ENCODE measurements around the gene DCAKD.

The DCAKD gene

DNA sequence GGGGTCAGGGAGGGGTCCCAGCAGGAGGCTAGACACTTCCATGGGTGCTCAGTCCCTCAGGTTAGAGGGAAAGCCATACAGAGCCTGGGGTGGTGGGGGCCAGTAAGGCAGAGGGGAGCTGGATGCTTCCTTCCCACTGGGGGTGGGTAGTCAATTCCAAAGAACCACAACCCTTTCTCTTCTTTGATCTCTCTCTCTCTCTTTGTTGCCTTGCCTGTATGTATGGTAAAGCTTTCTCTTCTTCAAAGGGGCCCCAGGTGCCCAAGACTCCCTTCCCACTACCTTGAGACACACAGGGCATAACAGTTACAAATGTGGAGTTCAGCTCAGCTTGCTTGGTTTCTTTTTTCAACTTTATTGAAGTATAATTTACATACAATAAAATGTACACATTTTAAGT, 52.8 kb downstream of the DCAKD start:
- DNase-seq = no peak

- no peak for DNase-seq
These were observed 53.5 kb downstream of the DCAKD start for GRCh38 chr17:44997733-44998520.

GRCh38 chr17:44996304-44996703, 55.1 kb downstream of the DCAKD start:
- DNase-seq = no peak

GRCh38 chr17:44995436-44996001, 55.9 kb downstream of the DCAKD start:
- DNase-seq = no peak

GRCh38 chr17:44992242-44992939, 59.0 kb downstream of the DCAKD start:
- DNase-seq = no peak

DNA sequence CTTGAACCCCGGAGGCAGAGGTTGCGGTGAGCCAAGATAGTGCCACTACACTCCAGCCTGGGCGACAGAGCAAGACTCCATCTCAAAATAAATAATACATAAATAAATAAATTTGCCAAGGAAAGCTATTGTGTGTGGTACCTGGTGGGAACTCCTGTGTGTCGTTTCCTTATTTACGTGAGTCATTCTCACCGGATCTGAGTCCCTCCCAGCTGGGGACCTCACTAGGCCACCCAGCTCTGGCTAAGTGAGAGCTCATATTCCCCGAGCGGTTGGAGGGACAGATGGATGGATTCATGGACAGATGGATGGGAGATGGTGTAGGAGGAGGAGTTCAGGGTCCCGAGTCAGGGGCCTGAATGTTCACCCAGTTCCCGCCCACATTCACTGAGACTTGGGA, 60.4 kb downstream of the DCAKD start:
- DNase-seq = no peak

DNA sequence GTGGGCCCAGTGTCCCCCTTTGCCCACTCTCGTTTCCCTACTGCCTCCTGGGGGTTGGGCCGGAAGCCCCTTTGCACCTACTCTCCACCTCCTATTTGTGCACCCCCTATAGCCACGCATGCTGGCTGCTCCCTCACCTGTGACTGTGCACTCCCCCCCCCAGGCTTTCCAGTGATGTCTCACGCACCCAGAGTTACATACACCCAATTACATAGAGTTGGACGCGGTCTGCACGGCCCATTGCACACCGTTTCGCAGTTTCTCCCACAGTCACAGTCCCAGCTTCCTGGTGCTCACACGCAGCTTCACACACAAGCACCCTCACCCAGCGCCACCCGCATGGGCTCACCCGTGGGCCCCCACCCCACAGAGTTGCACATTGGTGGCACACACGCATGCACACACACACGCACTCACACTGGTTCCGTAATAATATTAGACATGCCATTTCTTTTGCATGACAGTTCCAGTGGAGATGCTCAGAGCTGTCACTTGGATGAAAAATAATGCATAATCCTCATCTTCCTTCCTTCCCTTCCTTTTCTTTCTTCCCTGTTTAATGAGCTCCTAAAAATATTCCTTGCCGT, 61.8 kb downstream of the DCAKD start:
- DNase-seq = no peak

DNA sequence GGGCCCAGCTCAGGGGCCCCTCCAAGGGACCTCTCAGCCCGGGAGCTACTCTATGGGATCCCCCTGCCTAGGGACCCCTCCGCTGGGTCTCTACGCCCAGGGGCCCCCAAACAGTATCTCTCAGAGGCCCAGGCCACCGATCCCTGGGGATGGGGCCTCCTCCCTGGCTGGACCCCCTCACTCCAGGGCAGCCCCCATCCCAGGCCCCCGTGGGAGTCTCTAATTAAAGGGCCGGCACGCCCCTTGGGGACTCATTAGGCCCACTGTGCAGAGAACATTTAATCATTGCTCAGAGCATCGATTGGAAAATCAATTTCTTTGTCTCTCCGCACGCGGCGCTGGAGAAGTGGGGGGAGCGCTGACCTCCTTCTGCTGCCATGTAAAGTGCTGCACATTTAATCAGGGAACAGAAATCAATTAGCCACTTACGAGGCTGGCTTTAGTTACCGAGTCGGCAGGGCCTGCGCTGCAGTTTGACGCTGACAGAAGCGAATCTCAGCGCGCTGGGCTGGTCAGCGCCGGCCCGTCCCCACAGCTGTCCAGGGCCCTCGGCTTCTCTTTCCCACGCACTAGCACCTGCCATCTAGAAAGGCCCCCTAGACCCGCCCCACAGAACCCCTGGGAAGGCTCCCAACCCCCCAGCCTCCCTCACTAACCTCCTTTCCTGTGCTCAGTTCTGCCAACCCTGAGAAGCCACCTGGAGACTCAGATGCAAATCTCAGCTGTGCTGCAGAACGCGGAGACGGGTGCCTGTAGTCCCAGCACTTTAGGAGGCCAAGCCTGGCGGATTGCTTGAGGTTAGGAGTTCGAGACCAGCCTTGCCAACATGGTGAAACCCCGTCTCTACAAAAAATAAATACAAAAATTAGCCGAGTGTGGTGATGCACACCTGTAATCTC, 63.1 kb downstream of the DCAKD start:
- DNase-seq = no peak

DNA sequence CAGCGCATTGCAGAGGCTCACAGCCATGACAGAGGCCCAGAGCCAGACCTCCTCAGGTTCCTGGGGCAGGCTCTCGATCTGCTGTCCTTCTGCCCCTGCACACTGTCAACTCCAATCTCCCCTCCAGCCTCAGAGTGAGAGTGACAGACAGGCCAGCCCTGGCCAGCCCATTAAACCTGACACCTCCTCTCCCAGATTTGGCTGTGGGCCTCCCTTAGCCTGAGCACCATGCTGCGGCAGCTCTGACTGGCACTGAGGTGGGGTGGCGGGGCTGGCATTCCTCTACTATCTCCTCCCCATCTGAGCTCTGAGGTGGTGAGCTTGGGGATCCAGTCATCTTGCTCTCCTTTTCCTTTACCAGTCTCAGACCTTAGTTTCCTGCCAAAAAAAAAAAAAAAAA, 67.9 kb downstream of the DCAKD start:
- DNase-seq = no peak

DNA sequence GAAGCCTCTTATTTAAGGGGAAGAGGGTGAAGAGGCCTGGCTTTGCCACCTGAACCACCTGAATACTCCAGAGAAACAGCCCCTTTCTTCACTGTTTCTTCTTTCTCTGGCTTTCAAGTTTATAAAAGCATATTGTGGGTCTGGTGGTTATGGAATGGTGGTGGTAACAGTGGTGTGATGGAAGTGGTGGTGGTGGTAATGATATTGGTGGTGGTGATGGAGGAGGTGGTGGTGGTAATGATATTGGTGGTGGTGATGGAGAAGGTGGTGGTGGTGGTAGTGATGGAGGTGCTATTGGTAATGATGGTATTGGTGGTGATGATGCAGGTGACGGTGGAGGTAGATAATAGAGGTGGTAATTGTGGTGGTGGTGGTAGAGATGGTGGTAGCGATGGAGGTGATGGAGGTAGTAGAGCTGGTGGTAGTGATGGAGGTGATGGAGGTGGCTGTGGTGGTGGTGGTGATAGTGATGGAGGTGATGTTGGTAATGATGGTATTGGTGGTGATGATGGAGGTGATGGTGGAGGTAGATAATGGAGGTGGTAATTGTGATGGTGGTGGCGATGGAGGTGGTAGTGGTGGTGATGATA, 69.2 kb downstream of the DCAKD start:
- DNase-seq = no peak

- DNase-seq = no peak
These were observed 70.0 kb downstream of the DCAKD start for GRCh38 chr17:44981221-44981968.

- no peak for DNase-seq
These were observed 71.9 kb downstream of the DCAKD start for GRCh38 chr17:44979426-44979995.

DNA sequence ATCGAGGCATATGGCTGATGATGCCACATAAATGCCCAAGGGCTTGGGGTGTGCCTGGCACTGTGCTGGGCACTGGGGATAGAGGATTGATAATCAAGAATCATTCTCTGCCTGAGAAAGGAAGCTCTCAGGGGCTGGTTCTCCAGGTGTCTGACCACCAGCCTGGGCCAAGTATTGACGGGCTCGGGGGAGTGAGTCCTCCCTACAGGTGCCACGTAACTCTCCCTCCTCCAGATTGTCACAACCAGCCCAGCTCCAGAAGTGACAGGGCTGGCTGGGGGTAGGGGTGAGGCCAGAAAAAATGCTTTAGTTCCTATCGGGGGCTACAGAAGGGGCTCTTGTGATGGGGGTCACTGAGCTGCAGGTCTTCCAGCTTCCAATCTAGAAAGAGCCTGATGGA, 72.6 kb downstream of the DCAKD start:
- no peak for DNase-seq

DNA sequence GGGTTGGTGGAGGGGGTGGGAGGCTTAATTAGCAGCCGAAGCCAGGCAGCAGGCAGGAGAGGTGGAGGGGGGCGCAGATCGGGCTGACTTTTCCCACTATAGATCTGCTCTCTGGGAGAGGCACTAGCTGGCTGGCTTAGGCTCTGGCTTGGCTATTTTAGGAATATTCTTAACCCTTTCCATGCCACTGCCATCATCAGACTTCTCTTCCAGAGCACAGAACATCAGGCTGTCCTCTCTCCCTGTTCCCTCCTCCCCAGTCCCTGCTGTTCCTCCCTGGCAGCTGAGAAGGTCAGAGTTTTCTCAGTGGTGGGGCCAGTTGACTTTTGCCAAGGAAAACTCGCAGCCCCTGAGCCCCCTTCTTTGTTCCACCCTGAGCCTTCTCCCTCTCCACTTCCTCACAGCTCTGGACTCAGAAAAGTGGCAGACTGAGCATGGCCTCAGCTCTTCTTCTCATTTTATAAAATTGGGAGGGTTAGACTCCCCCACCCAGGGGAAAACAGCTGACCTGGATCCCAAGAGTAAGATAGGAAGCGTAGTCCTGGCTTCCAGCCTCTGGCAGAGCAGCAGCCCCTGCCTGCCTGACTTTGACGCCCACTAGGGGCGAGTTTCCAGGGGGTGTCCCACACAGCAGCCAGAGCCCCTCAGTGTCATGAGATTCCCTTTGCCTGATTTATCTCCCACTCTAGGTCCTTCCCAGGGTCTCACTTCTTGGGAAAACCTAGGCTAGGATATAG, 73.5 kb downstream of the DCAKD start:
- no peak for DNase-seq

GRCh38 chr17:44977065-44977464, 74.4 kb downstream of the DCAKD start:
- no peak for DNase-seq

GRCh38 chr17:44976206-44976605, 75.2 kb downstream of the DCAKD start:
- no peak for DNase-seq

Measured in CD4-positive, alpha-beta T cell treated with Interleukin-6 for 4 hours (primary cell).